ENCODE data around the gene LILRA6. TPM values are rescaled to one million over a fixed set of nuclear protein-coding genes. Genes with fewer than 3 reads are reported as not detected.
"Not testable (repeated sequence)": the region's sequence is repeated elsewhere in the genome, so short reads cannot be mapped to it uniquely, and the experiment has no call there.

Gene LILRA6
- total RNA-seq, 4 donors from 2014 or later: 1.1 to 1.5 TPM; not detected in 2

- Histone ChIP-seq H3K4me3 (no peak overlapping the region), H3K9me3 (no peaks in the 10 kb centered on the region), H3K27me3 (no peaks in the 10 kb centered on the region), H3K4me1 (no peaks in the 10 kb centered on the region), H3K27ac (no peak overlapping the region), H3K36me3 (no peaks in the 10 kb centered on the region)
- DNase-seq: peak in 1 of 3 donors; percentile 18
- TF ChIP-seq POLR2A (IDR thresholded peaks at IDR 0.05): no peak
- no peak for TF ChIP-seq CTCF (IDR thresholded peaks at IDR 0.05)
Observed at GRCh38 chr19:54233941-54234340, 8.6 kb downstream of the LILRA6 start.

DNA sequence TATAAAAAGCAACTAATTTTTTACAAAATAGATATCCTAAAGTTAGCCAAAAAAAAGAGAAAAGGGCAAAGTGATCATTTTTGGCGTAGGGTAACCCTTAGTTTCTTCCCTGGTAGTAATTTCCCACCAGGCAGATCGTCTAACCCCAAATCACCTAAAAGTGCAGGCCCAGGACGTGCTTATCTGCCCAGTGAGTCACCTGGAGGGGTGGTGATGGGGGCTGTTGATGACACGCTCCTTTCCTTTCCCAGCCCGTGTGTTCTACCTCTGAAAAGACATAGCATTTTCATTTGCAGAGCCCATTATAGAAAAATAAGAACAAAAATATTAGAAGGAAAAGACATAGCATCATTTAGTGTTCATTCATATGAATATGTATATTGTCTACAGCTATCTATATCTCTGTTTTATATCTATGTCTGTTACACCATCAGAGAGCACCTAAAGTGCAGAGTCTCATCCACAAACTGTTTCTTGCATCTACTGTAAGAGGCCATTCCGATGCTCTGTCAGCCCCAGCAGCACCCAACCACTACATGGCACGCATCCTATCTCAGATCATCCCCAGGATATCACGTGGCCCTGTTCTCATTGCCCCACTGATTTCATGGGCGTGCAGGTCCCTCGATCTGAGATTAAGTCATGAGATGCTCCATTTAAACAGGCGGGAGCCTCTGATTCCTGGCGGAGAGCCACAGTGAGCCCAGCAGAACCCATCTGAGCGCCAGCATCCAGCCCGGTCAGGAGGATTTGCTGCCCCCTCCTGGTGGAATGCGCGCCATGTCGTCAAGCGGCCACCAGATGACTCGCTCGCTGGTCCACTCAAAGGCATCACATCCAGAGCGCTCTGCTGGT is 11.3 kb downstream of the LILRA6 start:
- H3K27me3 ChIP-seq: no peaks in the 10 kb centered on the region
- H3K27ac ChIP-seq: no peak overlapping the region
- no peak overlapping the region for H3K4me3 ChIP-seq
- H3K4me1 ChIP-seq: no peaks in the 10 kb centered on the region
- H3K36me3 ChIP-seq: no peaks in the 10 kb centered on the region
- peak; percentile 77 to 95 (median 91) for DNase-seq
- peak in 1 of 2 donors; percentile 31 for TF ChIP-seq POLR2A (IDR thresholded peaks at IDR 0.05)
- TF ChIP-seq CTCF (IDR thresholded peaks at IDR 0.05): peak; percentile 67 to 97 (median 90)
- no peaks in the 10 kb centered on the region for H3K9me3 ChIP-seq

DNA sequence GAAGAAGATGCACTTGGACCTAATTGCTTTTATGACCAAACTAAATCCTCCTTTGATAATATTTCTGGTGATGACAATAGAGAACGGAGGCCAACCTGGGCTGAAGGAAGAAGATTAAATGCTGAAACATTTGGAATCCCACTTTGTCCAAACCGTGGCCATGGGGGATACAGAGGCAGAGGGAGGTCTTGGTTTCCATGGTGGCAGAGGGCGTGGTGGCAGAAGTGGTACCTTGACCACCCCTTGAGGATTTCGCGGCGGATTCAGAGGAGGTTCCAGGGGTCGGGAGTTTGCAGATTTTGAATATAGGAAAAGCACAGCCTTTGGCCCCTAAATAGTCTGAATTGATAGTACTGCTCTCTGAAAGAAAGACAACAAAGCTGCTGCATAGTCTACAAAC is 12.6 kb downstream of the LILRA6 start:
- Histone ChIP-seq H3K4me3 (no peak overlapping the region), H3K9me3 (no peaks in the 10 kb centered on the region), H3K27me3 (no peaks in the 10 kb centered on the region), H3K27ac (no peak overlapping the region), H3K4me1 (no peaks in the 10 kb centered on the region), H3K36me3 (no peaks in the 10 kb centered on the region)
- no peak for DNase-seq
- TF ChIP-seq POLR2A (IDR thresholded peaks at IDR 0.05) (no peak), CTCF (IDR thresholded peaks at IDR 0.05) (no peak)

DNA sequence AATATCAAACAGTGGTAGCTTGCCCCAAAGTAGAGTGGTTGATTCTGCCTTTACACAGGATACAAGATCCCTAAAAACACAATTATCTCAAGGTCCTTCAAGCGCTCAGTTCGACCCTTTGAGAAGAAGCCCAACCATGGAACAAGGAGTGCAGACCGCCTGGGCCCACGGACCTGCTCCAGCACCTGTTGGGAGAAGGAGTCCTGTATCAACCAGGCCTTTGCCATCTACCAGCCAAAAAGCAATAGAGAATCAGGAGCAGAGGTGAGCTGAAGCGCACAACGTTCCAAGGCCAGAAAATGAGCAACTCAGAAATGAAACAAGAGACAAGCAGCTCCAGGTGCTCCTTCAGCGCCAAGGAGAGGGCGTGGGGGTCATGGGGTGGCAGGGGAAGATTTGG is 13.4 kb downstream of the LILRA6 start:
- no peak overlapping the region for H3K4me3 ChIP-seq
- no peak for TF ChIP-seq CTCF (IDR thresholded peaks at IDR 0.05)
- no peak for TF ChIP-seq POLR2A (IDR thresholded peaks at IDR 0.05)
- no peak overlapping the region for H3K27ac ChIP-seq
- H3K27me3 ChIP-seq: no peaks in the 10 kb centered on the region
- no peaks in the 10 kb centered on the region for H3K36me3 ChIP-seq
- no peaks in the 10 kb centered on the region for H3K9me3 ChIP-seq
- peak in 1 of 3 donors; percentile 33 for DNase-seq
- no peaks in the 10 kb centered on the region for H3K4me1 ChIP-seq

GRCh38 chr19:54224619-54225018 is 18.0 kb downstream of the LILRA6 start:
- H3K27ac ChIP-seq, H3K36me3 ChIP-seq, H3K4me3 ChIP-seq, H3K27me3 ChIP-seq, H3K4me1 ChIP-seq, H3K9me3 ChIP-seq: not testable (repeated sequence)
- peak in 1 of 3 donors; percentile 34 for DNase-seq

DNA sequence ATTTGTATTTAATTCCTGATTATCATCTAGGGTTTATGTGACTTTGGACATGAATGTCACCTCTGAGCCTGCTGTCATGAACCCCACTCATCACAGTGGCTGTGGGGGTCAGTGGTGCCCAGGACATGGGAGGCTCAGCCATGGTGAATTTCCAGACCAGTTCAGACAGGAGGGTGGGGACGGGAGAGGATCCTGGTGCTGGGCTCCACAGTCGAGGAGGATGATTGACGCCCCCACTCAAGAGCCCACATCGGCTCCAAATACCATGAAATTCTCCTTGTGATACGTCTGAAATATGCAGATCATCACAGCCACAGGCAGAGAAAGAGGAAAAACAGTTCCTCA is 18.7 kb downstream of the LILRA6 start:
- H3K9me3 ChIP-seq, H3K4me3 ChIP-seq, H3K27me3 ChIP-seq, H3K36me3 ChIP-seq, H3K27ac ChIP-seq, H3K4me1 ChIP-seq: not testable (repeated sequence)
- peak in 2 of 3 donors; percentile 2 to 25 for DNase-seq

- peak in 2 of 3 donors; percentile 43 to 44 for DNase-seq
- not testable (repeated sequence) for H3K9me3 ChIP-seq, H3K27ac ChIP-seq, H3K36me3 ChIP-seq, H3K4me3 ChIP-seq, H3K4me1 ChIP-seq, H3K27me3 ChIP-seq
Observed at GRCh38 chr19:54223277-54223936, 19.2 kb downstream of the LILRA6 start.

GRCh38 chr19:54222474-54223276 is 19.9 kb downstream of the LILRA6 start, which contains the start of gene LILRB3:
TSS of gene LILRB3 (minus strand) at chr19:54223007. CDS start at chr19:54222976, 31 bp downstream.
- not testable (repeated sequence) for H3K4me1 ChIP-seq, H3K4me3 ChIP-seq, H3K27me3 ChIP-seq, H3K36me3 ChIP-seq, H3K9me3 ChIP-seq, H3K27ac ChIP-seq
- peak in 2 of 3 donors; percentile 47 to 49 for DNase-seq

DNA sequence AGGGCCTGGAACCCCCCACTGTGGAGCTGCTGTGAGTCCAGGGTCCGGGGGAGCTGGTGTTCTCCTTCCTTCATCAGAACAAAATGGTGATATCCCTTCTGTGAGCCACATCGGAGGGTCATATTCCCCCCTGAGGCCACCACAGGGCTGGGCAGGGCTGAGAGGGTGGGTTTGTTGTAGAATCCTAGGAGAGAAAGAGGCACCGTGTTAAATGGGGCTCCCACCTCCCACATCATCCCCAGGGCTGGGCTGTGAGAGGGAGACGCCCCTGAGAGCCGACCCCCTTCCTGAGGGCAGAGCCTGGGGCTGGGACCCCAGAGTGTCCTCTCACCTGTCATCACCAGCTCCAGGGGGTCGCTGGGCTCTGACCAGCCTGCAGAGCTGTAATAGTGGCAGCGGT is 20.6 kb downstream of the LILRA6 start:
- H3K27me3 ChIP-seq, H3K27ac ChIP-seq, H3K4me3 ChIP-seq, H3K9me3 ChIP-seq, H3K36me3 ChIP-seq, H3K4me1 ChIP-seq: not testable (repeated sequence)
- DNase-seq: peak in 1 of 3 donors; percentile 42

- H3K27ac ChIP-seq, H3K36me3 ChIP-seq, H3K9me3 ChIP-seq, H3K27me3 ChIP-seq, H3K4me1 ChIP-seq, H3K4me3 ChIP-seq: not testable (repeated sequence)
- DNase-seq: peak in 2 of 3 donors; percentile 6 to 29
Observed at GRCh38 chr19:54219702-54220101, 22.9 kb downstream of the LILRA6 start.
